Upper lobe of left lung (tissue), 4 donors: ENCODE measurements around the gene RNF8.

ENCODE experiments used
- POLR2AphosphoS5 ChIP-seq, 2 donors: sonication (generic); formaldehyde crosslinking; IDR thresholded peaks; one replicate each; pipeline ENCODE4 v1.5.1; 2017; ENCODE audit warnings: antibody characterized with exemption in 2 of 2
- TF ChIP-seq, protein P1 (sequence below), 6 experiments: fragments of 450-650 bp in 4 of 6; fragments of 200-600 bp in 2 of 6; sonication (generic) in 2 of 6; IDR thresholded peaks; one replicate each; pipeline ENCODE4 v1.5.1; 2016 to 2019; ENCODE audit warnings: antibody characterized with exemption in 6 of 6

DNA sequence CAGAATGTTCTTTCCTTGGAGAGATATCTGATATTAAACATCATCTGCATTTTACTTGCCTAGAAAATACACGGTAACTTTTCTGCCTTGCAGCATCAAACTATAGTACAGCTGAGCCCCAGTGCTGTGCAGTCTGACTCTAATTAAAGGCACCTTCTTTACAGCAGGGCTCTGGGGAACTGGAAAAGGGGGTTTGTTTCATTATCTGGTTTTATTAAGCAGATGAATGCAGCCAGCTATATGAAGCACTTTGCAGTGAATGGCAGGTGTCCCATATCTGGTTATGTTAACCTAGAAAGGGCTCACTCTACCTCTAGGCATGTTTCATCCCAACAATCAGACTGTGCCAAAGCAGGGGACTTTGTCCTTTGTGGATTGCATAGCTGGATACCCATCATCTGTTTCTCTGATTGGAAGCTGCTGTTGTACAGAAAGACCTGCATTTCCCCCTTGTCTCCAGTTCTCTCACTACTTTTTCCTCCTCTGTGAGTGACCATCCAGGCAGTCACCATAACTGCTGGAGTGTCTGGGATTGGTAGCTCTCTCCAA is 39.7 kb downstream of the RNF8 start:
- no peak for TF ChIP-seq POLR2AphosphoS5 (IDR thresholded peaks at IDR 0.05)
- TF ChIP-seq, protein P1, sequence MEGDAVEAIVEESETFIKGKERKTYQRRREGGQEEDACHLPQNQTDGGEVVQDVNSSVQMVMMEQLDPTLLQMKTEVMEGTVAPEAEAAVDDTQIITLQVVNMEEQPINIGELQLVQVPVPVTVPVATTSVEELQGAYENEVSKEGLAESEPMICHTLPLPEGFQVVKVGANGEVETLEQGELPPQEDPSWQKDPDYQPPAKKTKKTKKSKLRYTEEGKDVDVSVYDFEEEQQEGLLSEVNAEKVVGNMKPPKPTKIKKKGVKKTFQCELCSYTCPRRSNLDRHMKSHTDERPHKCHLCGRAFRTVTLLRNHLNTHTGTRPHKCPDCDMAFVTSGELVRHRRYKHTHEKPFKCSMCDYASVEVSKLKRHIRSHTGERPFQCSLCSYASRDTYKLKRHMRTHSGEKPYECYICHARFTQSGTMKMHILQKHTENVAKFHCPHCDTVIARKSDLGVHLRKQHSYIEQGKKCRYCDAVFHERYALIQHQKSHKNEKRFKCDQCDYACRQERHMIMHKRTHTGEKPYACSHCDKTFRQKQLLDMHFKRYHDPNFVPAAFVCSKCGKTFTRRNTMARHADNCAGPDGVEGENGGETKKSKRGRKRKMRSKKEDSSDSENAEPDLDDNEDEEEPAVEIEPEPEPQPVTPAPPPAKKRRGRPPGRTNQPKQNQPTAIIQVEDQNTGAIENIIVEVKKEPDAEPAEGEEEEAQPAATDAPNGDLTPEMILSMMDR (IDR thresholded peaks at IDR 0.05): no peak
